MG63 (cell line): Measurements from ENCODE around the gene CEP85. TPM values are rescaled to one million over a fixed set of nuclear protein-coding genes. Genes with fewer than 3 reads are reported as not detected.
"Not testable (repeated sequence)": the region's sequence is repeated elsewhere in the genome, so short reads cannot be mapped to it uniquely, and the experiment has no call there.

Experiments used
- DNase-seq: peaks from one replicate; pipeline ENCODE4 v3.0.0-alpha.2; 2020
- H3K27me3 ChIP-seq: fragments of 250-450 bp; sonication (Bioruptor Pico); 2 replicates; pipeline ENCODE4 v1.5.1; 2020; ENCODE audit warnings: mild to moderate bottlenecking, moderate library complexity
- H3K36me3 ChIP-seq: fragments of 250-450 bp; sonication (Bioruptor Pico); 2 replicates; pipeline ENCODE4 v1.5.1; 2020; ENCODE audit warnings: mild to moderate bottlenecking, moderate library complexity
- H3K4me3 ChIP-seq: fragments of 250-450 bp; sonication (Bioruptor Pico); 2 replicates; pipeline ENCODE4 v1.5.1; 2020; ENCODE audit warnings: mild to moderate bottlenecking, moderate library complexity
- H3K9me3 ChIP-seq: fragments of 250-450 bp; sonication (Bioruptor Pico); 2 replicates; pipeline ENCODE4 v1.5.1; 2020; ENCODE audit warnings: mild to moderate bottlenecking, moderate library complexity
- total RNA-seq: library from RNA; depleted of rRNA; stranded (reverse); fragments of >200 nt; shearing (Covaris generic); gene quantifications from 2 replicates; pipeline ENCODE4 v1.2.3, GENCODE V29; 2014; ENCODE audit warnings: low replicate concordance

Gene CEP85
- total RNA-seq, 1 experiment from 2014 or later = 13.9 TPM

DNA sequence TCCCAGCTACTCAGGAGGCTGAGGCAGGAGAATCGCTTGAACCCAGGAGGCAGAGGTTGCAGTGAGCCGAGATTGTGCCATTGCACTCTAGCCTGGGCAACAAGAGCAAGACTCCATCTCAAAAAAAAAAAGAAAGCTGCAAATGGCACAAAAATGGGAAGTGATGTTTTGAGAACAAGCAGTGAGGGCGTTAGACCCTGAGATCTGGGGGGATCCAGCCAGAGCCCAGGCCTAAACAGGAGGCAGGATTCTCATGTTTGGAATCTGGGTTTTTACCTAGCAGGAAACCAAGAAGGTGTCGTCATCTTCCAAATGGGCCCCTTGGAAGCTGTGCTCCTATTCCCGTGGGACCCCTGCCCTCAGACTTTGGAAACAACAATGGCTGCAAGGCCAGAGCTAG lies 58.7 kb downstream of the CEP85 start:
- DNase-seq, H3K9me3 ChIP-seq, H3K4me3 ChIP-seq, H3K27me3 ChIP-seq, H3K36me3 ChIP-seq: not testable (repeated sequence)

DNA sequence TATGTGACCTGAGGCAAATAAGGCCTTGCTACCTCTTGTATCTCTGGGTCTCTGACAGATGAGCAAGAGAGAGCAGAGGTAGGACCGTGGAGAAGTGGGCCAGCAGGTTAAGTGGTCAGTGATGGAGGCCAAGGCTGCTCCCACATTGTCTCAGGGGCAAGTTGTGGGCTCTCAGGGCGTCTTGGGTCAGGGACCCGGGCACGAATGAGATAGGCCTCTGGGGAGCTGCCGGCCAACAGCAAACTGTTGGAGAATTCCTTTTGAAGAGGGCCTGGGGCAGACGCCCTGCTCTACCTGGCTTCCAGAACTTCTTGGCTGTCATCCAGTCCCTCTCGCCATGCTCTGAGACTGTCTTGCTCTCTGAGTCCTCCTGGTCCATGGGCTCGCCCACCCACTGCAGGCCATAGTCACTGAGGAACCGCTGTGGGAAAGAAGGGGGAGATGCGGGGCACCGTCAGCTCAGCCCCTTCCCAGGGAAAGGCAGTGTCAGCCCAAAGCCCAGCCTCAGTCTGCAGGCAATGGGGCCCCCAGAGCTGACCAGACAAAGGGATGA lies 60.0 kb downstream of the CEP85 start:
- Histone ChIP-seq H3K27me3 (no peaks in the 10 kb centered on the region), H3K36me3 (no peaks in the 10 kb centered on the region), H3K9me3 (no peaks in the 10 kb centered on the region), H3K4me3 (no peak overlapping the region)
- no peak for DNase-seq

DNA sequence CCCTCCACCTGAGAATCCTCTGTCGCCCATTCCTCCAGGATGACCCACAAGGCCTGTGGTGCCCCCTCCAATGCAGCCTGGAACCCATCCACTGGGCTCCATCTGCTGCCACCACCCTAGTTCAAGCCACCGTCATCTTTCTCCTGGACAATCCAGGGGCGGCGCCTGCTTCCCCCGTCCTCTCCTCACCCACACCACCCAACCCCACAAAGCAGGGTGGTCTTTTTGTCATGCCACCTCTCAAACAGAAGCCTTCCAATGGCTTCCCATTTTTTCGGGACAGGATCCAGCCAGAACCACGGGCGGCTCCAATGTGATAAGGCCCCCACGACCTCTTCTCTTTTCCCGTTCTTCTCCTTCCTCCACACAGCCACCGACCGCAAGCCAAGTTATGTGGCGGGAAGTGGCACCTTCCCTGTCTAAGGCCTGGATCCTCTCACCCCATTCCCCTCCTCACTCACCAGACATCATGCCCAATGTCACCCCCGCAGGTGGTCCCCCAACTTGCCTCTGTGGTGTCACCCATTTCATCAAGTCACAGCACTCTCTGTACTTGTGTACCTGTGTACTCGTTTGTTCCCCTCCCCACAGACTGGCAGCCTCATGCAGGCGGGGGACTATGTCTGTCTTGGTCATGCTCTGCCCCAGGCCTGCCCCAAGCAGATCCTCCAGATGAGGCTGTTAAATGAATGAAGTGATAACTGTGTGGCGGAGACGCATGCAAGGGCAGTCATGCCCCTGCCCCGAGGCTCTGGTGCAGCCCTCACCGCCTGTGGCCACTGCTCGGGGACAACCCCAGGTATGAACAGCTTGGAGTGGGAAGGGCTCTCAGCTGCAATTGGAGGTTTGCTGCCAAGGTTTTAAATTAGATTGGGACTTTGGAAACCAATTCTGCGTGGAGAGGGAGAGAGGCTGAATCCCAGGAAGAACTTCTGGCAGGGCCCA lies 61.5 kb downstream of the CEP85 start:
- no peaks in the 10 kb centered on the region for H3K36me3 ChIP-seq
- no peaks in the 10 kb centered on the region for H3K27me3 ChIP-seq
- DNase-seq = no peak
- no peak overlapping the region for H3K4me3 ChIP-seq
- H3K9me3 ChIP-seq = no peaks in the 10 kb centered on the region

DNA sequence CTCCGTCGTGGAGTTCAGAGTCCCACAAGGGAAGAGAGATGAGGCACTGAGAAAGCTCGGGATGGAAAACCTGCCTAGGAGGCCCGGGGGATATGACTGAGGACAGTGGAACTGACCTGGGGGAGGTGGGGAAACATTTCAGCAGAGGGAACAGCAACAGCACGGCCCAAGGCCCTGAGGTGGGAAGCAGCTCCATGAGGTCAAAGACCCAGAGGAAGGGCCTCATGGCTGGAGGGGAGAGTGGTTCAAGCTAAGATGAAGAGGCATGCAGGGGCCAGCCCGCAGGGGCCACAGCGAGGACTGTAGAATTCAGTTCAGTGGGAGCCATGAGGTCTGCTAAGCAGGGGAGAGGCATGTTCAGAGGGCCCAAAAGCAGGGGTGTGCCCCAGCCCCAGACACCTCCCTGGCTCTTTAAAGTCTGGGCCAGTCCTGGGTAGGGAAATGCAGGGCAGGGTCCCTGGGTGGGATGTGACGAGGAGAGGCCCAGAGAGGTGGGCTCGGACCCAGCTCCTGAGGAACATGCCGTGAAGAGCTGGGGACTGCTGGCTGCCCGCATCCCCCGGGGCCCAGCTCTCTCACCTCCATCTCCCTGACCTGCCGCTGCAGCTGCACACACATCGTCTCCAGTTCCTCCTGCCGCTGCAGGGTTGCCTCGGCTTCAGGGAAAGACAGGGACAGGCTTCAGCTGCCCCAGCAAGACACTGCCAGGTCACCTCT lies 62.5 kb downstream of the CEP85 start:
- Histone ChIP-seq H3K36me3 (no peaks in the 10 kb centered on the region), H3K9me3 (no peaks in the 10 kb centered on the region), H3K4me3 (no peak overlapping the region), H3K27me3 (no peaks in the 10 kb centered on the region)
- DNase-seq = no peak

DNA sequence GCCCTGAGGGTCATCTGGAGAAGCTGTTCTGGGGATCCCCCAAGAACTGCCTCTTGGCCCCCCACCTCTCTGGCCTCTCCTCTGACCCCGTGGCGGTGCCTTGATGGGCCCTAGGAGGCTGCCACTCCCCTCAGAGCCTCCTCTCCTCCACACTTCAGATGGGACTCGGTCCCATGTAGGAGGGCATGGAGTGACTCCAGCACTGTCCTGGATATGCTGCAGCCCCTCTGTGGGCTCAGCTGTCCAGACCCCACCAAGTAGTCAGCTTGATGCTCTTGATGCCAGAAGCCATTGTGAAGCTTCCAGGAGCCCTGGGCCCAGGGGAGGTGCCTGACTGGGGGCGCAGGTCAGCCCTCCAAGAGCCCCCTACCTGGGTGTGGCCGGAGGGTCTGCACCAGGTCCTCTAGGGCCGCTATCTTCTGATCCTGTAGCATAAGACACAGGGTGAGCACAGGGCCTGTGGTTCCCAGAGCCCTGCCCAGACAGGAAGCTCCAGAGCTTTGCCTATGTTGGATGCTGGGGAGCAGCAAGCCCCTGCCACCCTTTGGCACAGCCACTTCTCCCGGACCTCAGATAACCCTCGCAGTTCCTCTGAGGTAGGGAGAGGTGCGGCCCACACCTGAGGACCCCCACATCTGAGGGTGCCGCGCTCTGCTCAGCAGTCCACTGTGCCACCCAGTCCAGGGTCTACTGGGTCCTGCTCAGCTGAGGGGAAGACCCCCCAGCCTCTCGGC lies 63.2 kb downstream of the CEP85 start:
- Histone ChIP-seq H3K9me3 (no peaks in the 10 kb centered on the region), H3K27me3 (no peaks in the 10 kb centered on the region), H3K4me3 (no peak overlapping the region), H3K36me3 (no peaks in the 10 kb centered on the region)
- no peak for DNase-seq

DNA sequence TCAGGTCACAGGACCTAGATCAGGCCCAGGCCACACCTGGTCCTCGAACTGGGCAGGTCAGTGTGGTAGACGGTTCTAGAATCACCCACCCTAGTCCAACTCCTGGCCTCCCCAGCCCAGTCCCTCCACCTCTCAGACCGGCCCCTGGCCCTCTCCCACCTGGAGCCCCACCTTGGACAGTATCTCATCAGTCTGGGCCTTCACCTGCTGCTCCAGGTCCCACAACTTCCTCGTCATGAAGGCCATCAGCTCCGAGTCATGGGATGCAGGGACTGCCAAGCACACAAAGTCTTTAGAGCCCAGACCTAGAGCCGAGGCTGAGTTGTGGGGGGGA lies 63.8 kb downstream of the CEP85 start:
- Histone ChIP-seq H3K9me3 (no peaks in the 10 kb centered on the region), H3K27me3 (no peaks in the 10 kb centered on the region), H3K36me3 (no peaks in the 10 kb centered on the region), H3K4me3 (no peak overlapping the region)
- no peak for DNase-seq

DNA sequence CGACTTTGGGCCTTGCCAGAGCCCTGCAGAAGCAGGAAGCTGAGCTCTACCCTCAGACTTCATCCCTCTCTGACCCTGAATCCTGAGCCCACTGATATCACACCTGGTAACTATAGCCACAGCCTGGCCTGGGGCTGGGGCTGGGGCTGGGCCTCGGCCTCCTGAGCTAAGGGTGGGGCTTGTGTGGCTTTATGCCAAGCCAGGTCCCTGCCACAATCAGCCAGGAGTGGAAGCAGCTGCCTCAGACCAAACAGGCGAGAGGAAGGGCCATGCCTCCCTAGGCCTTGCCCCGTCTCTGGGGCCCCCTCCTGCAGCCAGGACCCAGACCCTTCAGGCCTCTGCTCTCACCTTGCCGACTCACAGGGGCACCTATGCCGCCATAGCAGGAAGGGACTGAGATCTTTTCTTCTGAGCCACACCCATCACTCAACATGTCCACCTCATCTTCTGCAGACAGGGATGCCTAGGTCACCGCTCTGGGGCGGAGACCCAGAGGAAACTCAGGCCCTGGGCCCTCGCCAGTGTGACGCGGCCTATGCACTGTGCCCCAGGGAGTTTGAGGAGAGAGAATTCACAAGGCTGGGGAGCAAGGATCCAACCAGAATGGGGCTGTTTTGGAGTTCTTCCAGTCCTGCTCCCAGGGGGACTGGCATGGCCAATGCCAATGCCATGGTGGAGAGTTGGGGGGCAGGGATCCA lies 66.7 kb downstream of the CEP85 start:
- Histone ChIP-seq H3K4me3 (no peak overlapping the region), H3K27me3 (no peaks in the 10 kb centered on the region), H3K36me3 (no peaks in the 10 kb centered on the region), H3K9me3 (no peaks in the 10 kb centered on the region)
- DNase-seq = no peak

DNA sequence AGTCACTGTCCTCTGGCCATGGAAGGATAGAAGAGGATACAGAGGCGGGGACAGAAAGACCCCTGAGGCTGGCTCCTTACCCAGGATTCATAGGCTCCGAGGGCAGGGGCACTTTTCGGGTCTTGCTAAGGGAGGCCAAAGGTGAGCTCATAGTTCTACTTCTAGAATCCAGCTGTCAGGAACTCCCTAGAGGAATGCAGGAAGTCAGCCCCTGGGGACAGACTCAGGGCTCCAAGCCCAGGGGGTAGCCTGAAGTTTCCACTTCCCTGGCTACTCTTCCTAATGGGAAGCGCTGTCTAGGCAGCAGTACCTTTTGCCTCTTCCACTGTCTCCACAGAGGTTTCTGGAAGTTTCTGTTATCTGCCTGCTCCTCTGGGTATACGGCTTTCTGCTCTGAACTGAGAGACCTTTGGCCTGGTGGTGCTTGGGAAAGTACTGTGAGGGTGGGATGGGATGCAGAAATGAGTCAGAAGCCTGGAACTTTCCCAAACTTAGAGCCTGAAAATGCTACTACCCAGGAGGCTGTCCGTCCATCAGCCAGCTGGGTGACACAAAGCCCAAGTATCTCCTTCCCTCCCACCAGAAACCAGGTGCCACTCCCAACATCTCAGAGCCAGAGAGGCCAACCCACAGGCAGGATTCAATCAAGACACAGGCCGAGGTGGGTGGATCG lies 68.9 kb downstream of the CEP85 start:
- H3K36me3 ChIP-seq = no peaks in the 10 kb centered on the region
- peak; percentile 57 for DNase-seq
- no peaks in the 10 kb centered on the region for H3K27me3 ChIP-seq
- no peaks in the 10 kb centered on the region for H3K9me3 ChIP-seq
- no peak overlapping the region for H3K4me3 ChIP-seq

DNA sequence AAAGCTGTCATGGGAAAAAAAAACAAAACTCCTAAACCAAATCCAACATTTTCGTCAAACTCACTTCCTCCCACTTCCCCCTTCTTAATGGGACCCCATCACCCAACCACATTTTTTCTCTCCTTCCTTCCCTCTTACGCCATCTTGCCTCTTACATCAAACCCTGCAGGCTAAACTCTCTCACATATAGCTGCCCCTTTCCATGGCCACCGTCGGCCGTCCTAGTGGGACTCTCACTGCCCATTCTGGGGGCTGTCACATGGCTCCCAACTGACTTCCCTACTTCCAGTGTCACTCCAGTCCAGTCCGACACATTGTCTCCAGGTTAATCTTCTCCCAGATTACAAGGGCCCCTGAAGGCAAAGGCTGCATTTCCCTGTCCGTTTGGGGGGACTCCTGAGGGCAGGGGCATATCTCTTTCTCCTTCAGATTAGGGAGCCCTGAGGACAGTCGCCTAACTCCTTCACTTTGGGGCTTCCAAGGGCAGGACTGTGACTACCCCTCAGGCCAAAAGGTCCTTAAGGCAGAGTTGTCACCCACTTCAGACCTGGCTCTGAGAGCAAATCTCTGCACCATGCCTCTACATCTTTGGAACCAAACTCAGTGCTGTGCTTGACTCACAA lies 71.8 kb downstream of the CEP85 start:
- H3K27me3 ChIP-seq = no peaks in the 10 kb centered on the region
- no peaks in the 10 kb centered on the region for H3K36me3 ChIP-seq
- H3K4me3 ChIP-seq = peak overlapping the region; percentile 82
- H3K9me3 ChIP-seq = no peaks in the 10 kb centered on the region
- DNase-seq = no peak

DNA sequence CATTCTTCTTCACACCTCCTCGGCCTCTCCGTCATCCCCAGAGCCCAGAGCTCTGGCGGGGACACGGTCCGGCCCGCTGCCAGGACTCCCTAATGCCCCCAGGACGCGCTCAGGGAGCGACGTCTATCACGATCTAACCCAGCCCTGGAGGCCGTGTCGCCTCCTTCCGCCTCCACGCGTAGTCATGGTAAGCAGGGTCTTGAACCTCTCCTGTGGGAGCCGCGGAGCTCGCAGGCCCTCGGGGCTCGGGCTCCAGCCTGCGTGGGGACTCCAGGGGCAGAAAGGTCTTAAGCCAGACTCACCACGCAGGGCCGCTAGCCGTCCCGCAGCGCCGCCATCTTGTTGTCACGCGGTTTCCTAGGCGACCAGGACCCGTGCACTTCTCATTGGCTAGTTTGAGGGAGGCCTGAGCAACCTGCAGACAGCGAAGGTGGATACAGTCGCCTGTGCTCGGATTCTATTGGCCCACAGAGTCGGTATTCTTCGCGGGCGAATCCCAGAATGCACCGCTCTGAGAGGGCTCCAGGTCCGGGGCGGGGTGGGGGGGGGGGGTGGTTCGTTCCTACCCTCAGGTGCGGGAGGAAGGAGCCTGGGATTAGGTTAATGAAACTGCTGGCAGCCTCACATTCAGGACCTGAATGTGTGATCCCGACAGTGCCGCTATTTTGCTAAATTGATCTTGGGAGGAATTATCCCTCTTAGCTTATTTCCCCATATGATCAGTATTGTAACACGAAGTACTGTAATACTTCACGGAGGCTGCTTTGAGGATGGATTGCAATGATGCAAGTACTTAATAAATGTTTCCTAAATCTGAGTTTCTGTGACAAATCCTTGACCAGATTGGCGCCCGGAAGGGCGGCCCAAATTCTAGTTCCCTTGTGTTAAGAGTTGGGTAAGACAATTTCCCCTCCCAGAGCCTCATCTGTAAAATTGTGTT lies 72.6 kb downstream of the CEP85 start, which contains the start of gene UBXN11:
TSS of gene UBXN11 (minus strand) at position 347 of the 940 bp plus-strand sequence. CDS start 3,753 bp downstream, outside the sequence.
- peak; percentile 92 for DNase-seq
- H3K4me3 ChIP-seq = peak within 1 kb of the TSS; percentile 82
- H3K9me3 ChIP-seq = no peaks in the 10 kb centered on the region
- H3K36me3 ChIP-seq = no peaks in the 10 kb centered on the region
- H3K27me3 ChIP-seq = no peaks in the 10 kb centered on the region

DNA sequence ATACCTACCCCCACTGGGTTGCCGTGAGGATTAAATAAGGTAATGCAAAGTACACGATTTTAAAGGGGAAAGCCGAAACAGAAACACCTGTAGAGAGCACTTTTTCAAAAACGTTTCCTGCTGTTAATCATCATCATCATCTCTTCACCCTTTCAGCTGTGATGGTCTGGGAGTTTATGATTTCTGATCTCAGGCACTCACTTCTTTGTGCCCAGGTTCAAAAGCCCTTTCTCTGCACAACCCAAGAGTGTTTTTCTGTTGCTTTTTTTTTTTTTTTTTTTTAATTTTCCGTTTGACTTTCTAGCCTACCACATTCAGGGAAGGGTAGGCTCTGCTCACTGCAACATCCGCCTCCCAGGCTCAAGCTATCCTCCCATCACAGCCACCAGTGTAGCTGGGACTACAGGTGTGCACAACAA lies 73.4 kb downstream of the CEP85 start:
- Histone ChIP-seq H3K36me3 (no peaks in the 10 kb centered on the region), H3K27me3 (no peaks in the 10 kb centered on the region), H3K4me3 (no peak overlapping the region), H3K9me3 (no peaks in the 10 kb centered on the region)
- no peak for DNase-seq

DNA sequence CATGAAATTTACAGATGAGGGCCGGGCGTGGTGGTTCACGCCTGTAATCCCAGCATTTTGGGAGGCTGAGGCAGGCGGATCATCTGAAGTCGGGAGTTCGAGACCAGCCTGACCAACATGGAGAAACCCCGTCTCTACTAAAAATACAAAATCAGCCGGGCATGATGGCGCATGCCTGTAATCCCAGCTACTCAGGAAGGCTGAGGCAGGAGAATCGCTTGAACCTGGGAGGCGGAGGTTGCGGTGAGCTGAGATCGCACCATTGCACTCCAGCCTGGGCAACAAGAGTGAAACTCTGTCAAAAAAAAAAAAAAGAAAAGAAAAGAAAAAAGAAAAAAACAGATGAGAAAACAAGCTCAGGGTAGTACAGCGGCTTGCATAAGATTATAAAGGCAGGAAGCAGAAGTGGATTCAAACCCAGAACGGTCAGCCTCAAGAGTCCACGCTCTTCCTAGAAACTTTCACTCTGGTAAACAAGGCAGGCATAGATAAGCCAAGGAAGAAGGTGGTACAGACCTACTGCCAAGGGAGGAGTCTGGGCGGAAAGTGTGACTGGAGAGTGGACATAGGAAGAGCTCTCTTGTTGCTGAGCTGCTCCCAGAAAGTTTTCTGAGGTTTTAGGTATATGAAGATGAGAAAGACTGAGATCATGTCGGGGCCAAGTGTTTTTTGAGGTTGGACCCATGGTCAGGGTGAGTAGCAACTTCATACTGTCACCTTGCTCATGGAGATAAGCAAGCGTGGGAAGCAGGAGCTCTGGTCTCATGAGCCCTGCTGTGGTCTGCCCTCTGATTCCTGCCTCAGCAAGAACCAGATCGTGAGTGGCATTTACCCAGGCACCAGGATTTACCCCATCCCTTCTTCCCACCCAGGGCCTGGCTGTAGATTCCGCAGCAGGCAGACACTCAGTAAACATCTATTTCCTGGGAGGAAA lies 74.2 kb downstream of the CEP85 start:
- H3K9me3 ChIP-seq, H3K27me3 ChIP-seq, H3K36me3 ChIP-seq, H3K4me3 ChIP-seq, DNase-seq: not testable (repeated sequence)

DNA sequence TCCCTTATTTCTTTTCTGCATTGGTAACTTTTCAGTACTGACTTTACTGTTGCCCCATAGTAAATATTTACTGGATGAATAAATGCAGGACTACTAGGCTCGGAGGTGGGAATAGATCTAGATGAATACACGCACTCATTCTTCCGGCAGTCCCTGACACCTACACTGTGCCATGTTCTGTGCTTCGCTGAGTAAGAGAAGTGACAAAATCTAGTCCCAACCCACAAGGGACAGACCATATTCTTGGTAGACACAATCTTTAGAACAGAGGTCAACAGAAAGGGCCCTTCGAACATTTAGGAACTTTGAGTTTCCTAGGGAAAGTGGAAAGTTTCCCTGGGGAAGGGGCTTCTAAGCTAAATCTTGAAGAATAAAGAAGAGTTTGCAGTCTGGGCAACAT lies 80.5 kb downstream of the CEP85 start:
- no peaks in the 10 kb centered on the region for H3K27me3 ChIP-seq
- H3K36me3 ChIP-seq = no peaks in the 10 kb centered on the region
- no peak overlapping the region for H3K4me3 ChIP-seq
- no peaks in the 10 kb centered on the region for H3K9me3 ChIP-seq
- no peak for DNase-seq
